GM12878 (cell line): ENCODE data around the gene CAMTA2. TPM values are rescaled to one million over a fixed set of nuclear protein-coding genes. Genes with fewer than 3 reads are reported as not detected.

Experiments used
- ATAC-seq: fragments of 200-7000 bp; cut with Tn5 transposase; 3 replicates; pipeline ENCODE4 v1.9.1; 2020; ENCODE audit warnings: mild to moderate bottlenecking, moderate library complexity
- BruUV-seq: library from RNA; stranded (reverse); fragments of 400-500 nt; replicated peaks from 2 replicates; lab custom pipeline; 2021; lab: Mats Ljungman, UMichigan
- CTCF ChIA-PET: fragments of 300-600 bp; sonication (Branson Sonifier 250); formaldehyde crosslinking; extraction: SDS; loops from one replicate; lab custom pipeline; 2021; ENCODE audit warnings: inconsistent platforms; lab: Yijun Ruan, JAX
- POLR2A ChIA-PET: fragments of 350-600 bp; formaldehyde crosslinking; extraction: SDS; loops from one replicate; lab custom pipeline; 2021; ENCODE audit warnings: inconsistent platforms; lab: Charles Lee
- RAD21 ChIA-PET: fragments of 300-600 bp; sonication (Branson Sonifier 250); formaldehyde crosslinking; loops from one replicate; lab custom pipeline; 2023; ENCODE audit warnings: antibody characterized with exemption; ENCODE audit not compliant: unreplicated experiment; lab: Charles Lee
- SMC1A ChIA-PET: fragments of 300-600 bp; sonication (Branson Sonifier 250); formaldehyde crosslinking; loops from one replicate; lab custom pipeline; 2023; ENCODE audit not compliant: unreplicated experiment, uncharacterized antibody; lab: Charles Lee
- DNase-seq: peaks from one replicate; pipeline ENCODE4 v3.0.0-alpha.2; 2011; ENCODE audit warnings: low read depth, low spot score
- FAIRE-seq: peaks from 3 replicates; lab custom pipeline; 2011; peaks lifted over from hg19 to GRCh38; lab: Jason Lieb, UNC
- H2AFZ ChIP-seq: 2 replicates; pipeline ENCODE4 v1.6.0; 2011; ENCODE audit warnings: low read depth, low read length, control low read depth; ENCODE audit not compliant: control insufficient read depth
- H3K27ac ChIP-seq: 2 replicates; pipeline ENCODE4 v1.5.1; 2011; ENCODE audit warnings: control low read depth; ENCODE audit not compliant: control insufficient read depth, insufficient read depth
- H3K27me3 ChIP-seq, 2 experiments: replicated peaks in 1 of 2; 2 replicates each; pipeline versions ENCODE4 v1.6.0 to v1.6.1; 2011; ENCODE audit warnings: low read length in 1 of 2; ENCODE audit not compliant: control insufficient read depth in 2 of 2, insufficient read depth in 2 of 2
- H3K36me3 ChIP-seq, 2 experiments: 2 replicates each; pipeline ENCODE4 v1.5.1; 2011; ENCODE audit warnings: low read length in 1 of 2; ENCODE audit not compliant: control insufficient read depth in 2 of 2, insufficient read depth in 2 of 2
- H3K4me1 ChIP-seq: 2 replicates; pipeline ENCODE4 v1.6.1; 2011; ENCODE audit warnings: mild to moderate bottlenecking, low read length, moderate library complexity, mixed read lengths; ENCODE audit not compliant: control insufficient read depth, insufficient read depth
- H3K4me2 ChIP-seq: 2 replicates; pipeline ENCODE4 v1.6.0; 2011; ENCODE audit warnings: control low read depth; ENCODE audit not compliant: control insufficient read depth, insufficient read depth
- H3K4me3 ChIP-seq: fragments of 200-600 bp; sonication (generic); 2 replicates; pipeline ENCODE4 v1.5.1; 2016
- H3K79me2 ChIP-seq: 2 replicates; pipeline ENCODE4 v1.6.0; 2011; ENCODE audit warnings: low read length; ENCODE audit not compliant: control insufficient read depth, insufficient read depth
- H3K9ac ChIP-seq: 2 replicates; pipeline ENCODE4 v1.8.0; 2011; ENCODE audit warnings: low read length, control low read depth, mixed read lengths; ENCODE audit not compliant: control insufficient read depth, insufficient read depth
- H3K9me3 ChIP-seq: replicated peaks from 3 replicates; pipeline ENCODE4 v1.5.1; 2011; ENCODE audit warnings: mild to moderate bottlenecking, low read length; ENCODE audit not compliant: control insufficient read depth, insufficient read depth
- H4K20me1 ChIP-seq: 2 replicates; pipeline ENCODE4 v1.6.0; 2011; ENCODE audit not compliant: control insufficient read depth, insufficient read depth
- LARP7 ChIP-seq: fragments of 450-650 bp; IDR thresholded peaks from 2 replicates; pipeline ENCODE4 v1.6.1; 2017; ENCODE audit warnings: mild to moderate bottlenecking
- SIN3A ChIP-seq: IDR thresholded peaks from 2 replicates; pipeline ENCODE4 v1.6.1; 2012; ENCODE audit warnings: low read depth, low read length, improper control_type of control experiment
- SMAD5 ChIP-seq: IDR thresholded peaks from 2 replicates; pipeline ENCODE4 v1.6.1; 2016; ENCODE audit warnings: antibody characterized with exemption, low read depth
- SREBF1 ChIP-seq: IDR thresholded peaks from 2 replicates; pipeline ENCODE4 v1.6.1; 2012; ENCODE audit warnings: mild to moderate bottlenecking, low read length
- STAT1 ChIP-seq: fragments of 450-650 bp; conservative IDR thresholded peaks from 2 replicates; pipeline ENCODE4 v1.6.1; 2014; ENCODE audit warnings: antibody characterized with exemption, mild to moderate bottlenecking
- YBX1 ChIP-seq: fragments of 450-650 bp; IDR thresholded peaks from 2 replicates; pipeline ENCODE4 v1.6.1; 2016; ENCODE audit warnings: antibody characterized with exemption
- WGBS: methylation state at CpG from one replicate; pipeline ENCODE4 v1.1.6; 2016; ENCODE audit warnings: low lambda C conversion rate; ENCODE audit not compliant: insufficient replicate concordance, insufficient coverage; ENCODE audit errors: missing lambda C conversion rate; 5-methylcytosine and 5-hydroxymethylcytosine counted together
- in situ Hi-C: fragments of 300-500 bp; cut with MboI; formaldehyde crosslinking; loops from 9 replicates; pipeline ENCODE4 v1.14.3; 2018; ENCODE audit warnings: mixed read lengths
- intact Hi-C: fragments of 100-400 bp; cut with micrococcal nuclease; formaldehyde crosslinking; loops from one replicate; pipeline ENCODE4 v1.14.2; 2022; ENCODE audit not compliant: unreplicated experiment
- polyA plus RNA-seq, 11 experiments: library from polyadenylated mRNA; depleted of rRNA in 4 of 11; unstranded in 6 of 11; stranded (reverse) in 5 of 11; fragments of >200 nt; fragmentation: Nextera tagmentation in 4 of 11; fragmentation: Illumina TruSeq in 1 of 11; extraction: Ambion mirVana in 4 of 11; extraction: Trizol in 1 of 11; gene quantifications; 1 replicate in 1 of 11; 2 replicates in 10 of 11; pipeline versions ENCODE4 v1.2.1 to v1.2.3, GENCODE V29; 2011 to 2016; ENCODE audit warnings: inconsistent platforms in 2 of 11, missing spikeins in 2 of 11, low read depth in 1 of 11
- total RNA-seq, 4 experiments: library from RNA; depleted of rRNA in 3 of 4; stranded (reverse); fragments of >200 nt in 3 of 4; fragmentation: Illumina TruSeq in 1 of 4; extraction: Trizol in 1 of 4; gene quantifications; 2 replicates each; pipeline versions ENCODE4 v1.2.1 to v1.2.3, GENCODE V29; 2013 to 2021
- TF ChIP-seq, protein P1 (sequence below): IDR thresholded peaks from 2 replicates; pipeline ENCODE4 v1.6.1; 2012; ENCODE audit warnings: improper control_type of control experiment, low read depth, low read length; ENCODE audit not compliant: insufficient replicate concordance

The CAMTA2 gene
- total and polyA plus RNA-seq, 10 of the 15 experiments (the other 5 are each of a cell fraction or from before 2014, with no cell fraction given): 0.42 to 29.3 (median 11.2) TPM

DNA sequence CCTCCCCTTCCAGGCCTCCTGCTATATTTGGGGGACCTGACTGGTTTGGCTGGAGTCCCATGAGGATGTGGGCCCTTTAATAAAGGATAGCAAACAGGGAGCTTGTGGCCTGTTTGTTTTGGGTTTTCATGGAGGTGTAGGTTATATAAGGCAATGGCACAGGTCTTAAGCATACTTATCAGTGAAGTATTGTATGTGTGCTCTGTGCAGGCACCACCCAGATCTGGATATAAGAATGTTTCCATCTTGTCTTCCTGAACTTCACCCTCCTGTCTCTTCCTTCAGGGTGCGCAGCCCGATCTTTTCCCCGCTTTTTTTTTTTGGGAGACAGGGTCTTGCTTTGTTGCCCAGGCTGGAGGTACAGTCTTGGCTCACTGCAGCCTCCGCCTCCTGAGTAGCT is 37.1 kb upstream of the CAMTA2 start (continued):
- TF ChIP-seq SREBF1 (no peak), SIN3A (no peak), LARP7 (no peak)
- TF ChIP-seq, protein P1, sequence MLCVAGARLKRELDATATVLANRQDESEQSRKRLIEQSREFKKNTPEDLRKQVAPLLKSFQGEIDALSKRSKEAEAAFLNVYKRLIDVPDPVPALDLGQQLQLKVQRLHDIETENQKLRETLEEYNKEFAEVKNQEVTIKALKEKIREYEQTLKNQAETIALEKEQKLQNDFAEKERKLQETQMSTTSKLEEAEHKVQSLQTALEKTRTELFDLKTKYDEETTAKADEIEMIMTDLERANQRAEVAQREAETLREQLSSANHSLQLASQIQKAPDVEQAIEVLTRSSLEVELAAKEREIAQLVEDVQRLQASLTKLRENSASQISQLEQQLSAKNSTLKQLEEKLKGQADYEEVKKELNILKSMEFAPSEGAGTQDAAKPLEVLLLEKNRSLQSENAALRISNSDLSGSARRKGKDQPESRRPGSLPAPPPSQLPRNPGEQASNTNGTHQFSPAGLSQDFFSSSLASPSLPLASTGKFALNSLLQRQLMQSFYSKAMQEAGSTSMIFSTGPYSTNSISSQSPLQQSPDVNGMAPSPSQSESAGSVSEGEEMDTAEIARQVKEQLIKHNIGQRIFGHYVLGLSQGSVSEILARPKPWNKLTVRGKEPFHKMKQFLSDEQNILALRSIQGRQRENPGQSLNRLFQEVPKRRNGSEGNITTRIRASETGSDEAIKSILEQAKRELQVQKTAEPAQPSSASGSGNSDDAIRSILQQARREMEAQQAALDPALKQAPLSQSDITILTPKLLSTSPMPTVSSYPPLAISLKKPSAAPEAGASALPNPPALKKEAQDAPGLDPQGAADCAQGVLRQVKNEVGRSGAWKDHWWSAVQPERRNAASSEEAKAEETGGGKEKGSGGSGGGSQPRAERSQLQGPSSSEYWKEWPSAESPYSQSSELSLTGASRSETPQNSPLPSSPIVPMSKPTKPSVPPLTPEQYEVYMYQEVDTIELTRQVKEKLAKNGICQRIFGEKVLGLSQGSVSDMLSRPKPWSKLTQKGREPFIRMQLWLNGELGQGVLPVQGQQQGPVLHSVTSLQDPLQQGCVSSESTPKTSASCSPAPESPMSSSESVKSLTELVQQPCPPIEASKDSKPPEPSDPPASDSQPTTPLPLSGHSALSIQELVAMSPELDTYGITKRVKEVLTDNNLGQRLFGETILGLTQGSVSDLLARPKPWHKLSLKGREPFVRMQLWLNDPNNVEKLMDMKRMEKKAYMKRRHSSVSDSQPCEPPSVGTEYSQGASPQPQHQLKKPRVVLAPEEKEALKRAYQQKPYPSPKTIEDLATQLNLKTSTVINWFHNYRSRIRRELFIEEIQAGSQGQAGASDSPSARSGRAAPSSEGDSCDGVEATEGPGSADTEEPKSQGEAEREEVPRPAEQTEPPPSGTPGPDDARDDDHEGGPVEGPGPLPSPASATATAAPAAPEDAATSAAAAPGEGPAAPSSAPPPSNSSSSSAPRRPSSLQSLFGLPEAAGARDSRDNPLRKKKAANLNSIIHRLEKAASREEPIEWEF: no peak
- TF ChIP-seq, all 136 proteins: peak for 0

DNA sequence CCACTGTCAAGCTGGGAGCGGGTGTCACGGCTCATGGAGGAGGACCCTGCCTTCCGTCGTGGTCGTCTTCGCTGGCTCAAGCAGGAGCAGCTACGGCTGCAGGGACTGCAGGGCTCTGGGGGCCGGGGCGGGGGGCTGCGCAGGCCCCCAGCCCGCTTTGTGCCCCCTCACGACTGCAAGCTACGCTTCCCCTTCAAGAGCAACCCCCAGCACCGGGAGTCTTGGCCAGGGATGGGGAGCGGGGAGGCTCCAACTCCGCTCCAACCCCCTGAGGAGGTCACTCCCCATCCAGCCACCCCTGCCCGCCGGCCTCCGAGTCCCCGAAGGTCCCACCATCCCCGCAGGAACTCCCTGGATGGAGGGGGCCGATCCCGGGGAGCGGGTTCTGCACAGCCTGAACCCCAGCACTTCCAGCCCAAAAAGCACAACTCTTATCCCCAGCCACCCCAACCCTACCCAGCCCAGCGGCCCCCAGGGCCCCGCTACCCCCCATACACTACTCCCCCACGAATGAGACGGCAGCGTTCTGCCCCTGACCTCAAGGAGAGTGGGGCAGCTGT is 36.2 kb upstream of the CAMTA2 start:
- ChIA-PET RAD21 (no interaction called here), CTCF (interaction anchor here (0.5 kb wide), 1 partner anchor 142 kb away, joined by 3 read pairs; no protein-coding TSS in a partner anchor)
- H3K9ac ChIP-seq: no peak overlapping the region

More for the DNA sequence above, 36.2 kb upstream of the CAMTA2 start:
- no peak overlapping the region for H2AFZ ChIP-seq
- intact Hi-C loops (no loop called here), in situ Hi-C loops (no loop called here)
- DNase-seq (no peak), FAIRE-seq (no peak), ATAC-seq (no peak)
- H3K79me2 ChIP-seq: no peaks in the 10 kb centered on the region
- H4K20me1 ChIP-seq: no peaks in the 10 kb centered on the region
- TF ChIP-seq YBX1 (no peak), STAT1 (no peak), SMAD5 (no peak)
- no peak overlapping the region for H3K4me2 ChIP-seq
- no peaks in the 10 kb centered on the region for H3K9me3 ChIP-seq
- 98% methylated on average over 22 of the region's 29 CpGs for WGBS
- H3K27ac ChIP-seq: no peak overlapping the region
- no peak overlapping the region for H3K4me3 ChIP-seq
- H3K4me1 ChIP-seq: no peaks in the 10 kb centered on the region
- no TSS peak for BruUV-seq
- ChIA-PET SMC1A (no interaction called here), POLR2A (interaction anchor here (0.6 to 0.9 kb wide), 2 partner anchors 26 to 1324 kb away, joined by 3 to 6 read pairs; partner anchors contain the start of genes INCA1 and KIF1C)
- no peaks in the 10 kb centered on the region for H3K27me3 ChIP-seq
- peaks cover 9 to 23% of the 10 kb centered on the region in 2 experiments for H3K36me3 ChIP-seq
